Activated CD4-positive, alpha-beta T cell treated with anti-CD3 and anti-CD28 coated beads for 48 hours (primary cell): ENCODE data around the gene RBP5.
"Not testable (repeated sequence)": the region's sequence is repeated elsewhere in the genome, so short reads cannot be mapped to it uniquely, and the experiment has no call there.

Experiments
- DNase-seq: peaks from one replicate; pipeline ENCODE4 v3.0.0-alpha.2; 2020

RBP5 gene

DNA sequence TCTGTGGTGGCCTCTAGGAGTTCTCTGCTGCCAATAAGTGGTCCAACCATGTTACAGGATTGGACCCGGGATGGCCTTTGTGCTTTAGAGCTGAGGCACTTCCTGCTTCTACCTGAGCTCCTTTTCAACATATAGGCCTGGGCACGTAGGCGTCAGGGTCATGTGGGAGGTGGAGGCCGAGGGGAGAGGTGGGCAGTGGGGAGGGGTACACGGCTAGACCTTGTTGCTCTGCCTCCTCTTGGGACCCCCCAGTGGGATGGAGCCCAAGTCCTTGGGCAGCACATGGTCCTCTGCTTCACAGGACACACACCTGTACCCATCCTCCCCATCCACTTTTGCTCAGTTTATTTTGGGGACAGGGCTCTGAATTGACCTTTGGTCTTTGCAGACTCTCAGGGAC, 7.4 kb downstream of the RBP5 start:
- DNase-seq, result no peak

DNA sequence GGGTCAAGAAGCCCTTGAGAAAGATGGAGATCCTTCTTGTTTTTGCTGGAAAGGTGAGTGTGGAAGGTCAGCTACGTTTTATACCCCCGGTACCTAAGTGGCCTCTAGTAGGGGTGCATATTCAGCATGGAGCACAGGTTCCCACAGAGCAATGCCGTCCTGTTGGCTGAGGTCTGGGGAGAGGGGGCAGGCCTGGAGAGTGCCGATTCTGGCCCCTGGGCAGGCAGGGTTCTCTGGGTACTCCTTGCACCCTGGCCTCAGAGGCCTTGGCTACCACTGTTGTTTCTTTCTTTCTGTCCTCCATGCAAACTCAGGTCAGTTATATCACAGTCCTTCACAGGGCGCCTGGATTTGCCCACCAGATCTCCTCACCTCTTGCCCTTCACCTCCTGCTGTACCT, 8.5 kb downstream of the RBP5 start:
- DNase-seq, result no peak

DNA sequence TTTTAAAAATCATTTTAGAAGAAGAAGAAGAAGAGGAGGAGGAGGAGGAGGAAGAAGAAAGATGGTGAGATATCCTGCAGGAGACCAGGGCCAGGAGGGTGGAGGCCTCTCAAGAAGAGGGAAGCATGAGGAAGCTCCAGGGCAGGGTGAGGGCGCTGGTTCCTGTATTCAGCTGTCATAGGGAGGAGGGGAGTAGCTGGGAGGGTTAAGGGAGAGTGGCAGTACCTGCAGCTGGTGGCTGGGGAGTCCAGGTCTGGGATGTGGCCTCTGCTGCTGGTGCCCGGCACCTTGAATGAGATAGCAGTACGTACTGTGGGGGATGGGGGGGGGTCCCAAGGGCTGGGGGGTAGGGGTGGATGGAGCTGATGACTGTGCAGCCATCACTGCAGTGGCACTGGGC, 9.8 kb downstream of the RBP5 start:
- no peak for DNase-seq

DNA sequence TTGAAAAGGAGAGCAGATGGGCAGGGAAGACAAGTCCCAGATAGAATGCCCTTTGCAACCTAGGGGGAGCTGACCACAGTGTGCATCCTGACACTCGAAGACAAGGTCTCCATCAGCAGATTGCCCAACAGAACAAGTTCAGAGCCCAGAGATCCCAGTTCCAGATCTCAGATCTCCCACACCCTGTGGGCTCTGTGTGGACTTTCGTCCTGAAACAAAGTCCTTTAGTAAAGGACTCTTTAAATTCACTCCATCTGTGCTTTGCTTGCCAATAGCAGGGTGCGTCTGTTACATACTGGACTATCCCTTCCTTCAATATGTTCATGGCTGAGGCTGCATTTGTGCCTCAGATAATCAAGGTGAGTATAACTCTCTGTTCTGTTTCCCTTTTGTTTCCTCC, 11.0 kb downstream of the RBP5 start:
- DNase-seq, result no peak

DNA sequence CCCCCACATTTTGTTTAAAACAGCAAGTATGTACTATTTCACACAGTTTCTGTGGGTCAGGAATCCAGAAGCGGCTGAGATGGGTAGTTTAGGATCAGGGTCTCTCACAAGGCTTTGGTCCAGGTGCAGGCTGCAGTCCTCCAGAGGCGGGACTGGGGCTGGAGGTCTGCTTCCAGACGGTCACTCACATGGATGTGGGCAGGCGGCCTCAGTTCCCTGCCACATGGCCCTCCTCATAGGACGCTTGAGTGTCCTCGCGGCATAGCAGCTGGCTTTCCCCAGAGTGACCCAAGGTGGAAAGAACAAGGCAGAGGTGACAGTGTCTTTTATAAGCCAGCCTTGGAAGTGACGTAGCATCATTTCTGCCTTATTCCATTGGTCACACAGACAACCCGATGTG, 11.8 kb downstream of the RBP5 start:
- no peak for DNase-seq

DNA sequence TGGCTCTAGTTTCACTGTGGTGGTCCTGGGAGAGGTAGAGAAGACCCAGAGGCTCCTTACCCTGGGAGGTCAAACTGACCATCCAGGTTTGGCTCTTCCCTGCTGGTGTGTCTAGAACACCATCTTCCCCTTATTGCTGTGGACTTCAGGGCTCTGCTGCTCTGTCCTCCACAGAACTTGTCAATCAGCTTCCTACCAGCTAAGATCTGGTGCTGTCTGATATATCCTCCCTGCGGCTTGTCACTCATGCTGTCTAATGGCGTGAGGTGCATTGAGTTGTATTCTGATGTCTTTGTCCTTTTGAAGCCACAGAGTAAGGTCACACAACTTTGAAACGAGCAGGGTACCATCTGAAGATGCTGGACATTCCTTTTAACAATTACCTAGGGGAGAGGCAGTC, 12.5 kb downstream of the RBP5 start:
- DNase-seq, result no peak

DNA sequence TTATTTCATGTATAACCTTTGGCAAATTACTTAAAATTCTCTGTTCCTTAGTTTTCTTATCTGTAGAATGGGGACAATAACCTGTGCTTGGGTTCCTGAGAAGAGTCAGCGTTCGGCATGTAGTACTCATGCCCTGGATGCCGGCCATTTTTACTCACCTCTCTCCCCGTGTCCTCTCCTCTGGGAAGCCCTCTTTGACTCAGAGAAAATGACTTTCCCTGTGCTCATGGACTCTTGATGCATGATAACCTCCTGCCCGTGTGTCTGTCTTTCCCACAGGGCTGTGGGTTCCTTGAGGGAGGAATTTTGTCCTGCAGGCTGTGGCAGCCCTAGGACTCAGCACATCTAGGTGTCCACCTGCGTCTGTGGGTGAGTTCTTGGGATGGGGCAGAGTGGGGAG, 13.8 kb downstream of the RBP5 start:
- no peak for DNase-seq

DNA sequence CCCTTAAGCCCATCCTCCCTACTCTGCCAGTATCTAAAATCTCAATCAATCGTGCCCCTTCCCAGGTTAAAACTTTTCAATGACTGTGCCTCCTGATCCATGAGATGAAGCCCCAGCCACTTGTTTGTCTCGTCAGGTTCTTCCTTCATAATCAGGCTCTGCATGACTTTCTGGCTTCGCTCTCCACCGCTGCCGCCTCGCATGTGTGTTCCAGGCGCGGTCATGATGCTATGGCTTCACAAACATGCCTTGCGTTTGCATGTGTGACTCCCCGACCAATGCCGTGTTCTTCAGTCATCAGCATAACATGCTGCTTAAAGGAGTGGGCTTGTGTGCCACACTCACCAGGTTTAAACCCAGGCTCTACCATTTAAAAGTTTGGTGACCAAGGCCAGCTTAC, 14.7 kb downstream of the RBP5 start:
- DNase-seq, result no peak

DNA sequence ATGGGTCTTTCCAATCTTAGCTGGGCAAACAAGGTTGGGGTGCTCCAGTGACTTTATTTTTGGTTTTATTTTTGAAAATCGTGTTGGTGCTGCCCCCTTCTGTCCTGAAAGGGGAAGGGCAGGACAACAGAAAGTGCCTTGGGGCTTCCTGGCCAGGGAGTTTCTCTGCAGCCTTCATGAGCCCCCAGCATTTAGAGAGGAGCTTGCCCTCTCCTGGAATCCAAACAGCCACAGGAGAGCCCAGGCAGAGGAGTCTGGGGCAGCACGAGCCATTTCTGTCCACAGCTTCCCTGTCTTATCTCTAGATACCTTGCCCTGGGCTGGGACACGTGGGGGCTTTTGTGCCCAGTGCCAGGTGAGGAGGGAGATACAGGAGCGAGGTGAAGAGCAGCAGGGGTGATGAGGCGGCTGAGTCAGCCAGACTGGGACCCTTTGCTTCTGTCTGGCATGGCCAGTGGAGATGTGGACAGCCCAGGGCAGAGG, 15.3 kb downstream of the RBP5 start:
- DNase-seq, result peak; percentile 42

DNA sequence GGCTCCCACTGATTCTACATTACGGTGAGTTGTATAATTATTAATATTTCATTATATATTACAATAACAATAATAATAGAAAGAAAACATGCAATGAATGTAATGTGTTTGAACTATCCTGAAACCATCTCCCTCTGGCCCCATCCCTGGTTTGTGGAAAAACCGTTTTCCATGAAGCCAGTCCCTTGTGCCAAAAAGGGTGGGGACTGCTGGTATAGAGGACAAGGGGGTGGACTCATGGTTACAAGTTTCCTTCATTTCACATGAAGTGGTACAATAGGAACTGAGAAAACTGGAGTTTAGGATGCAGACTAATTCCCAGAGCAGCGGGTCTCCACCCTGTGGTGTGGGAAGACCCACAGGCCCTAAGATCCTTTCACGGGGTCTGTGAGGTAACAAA, 16.6 kb downstream of the RBP5 start:
- DNase-seq, result no peak

DNA sequence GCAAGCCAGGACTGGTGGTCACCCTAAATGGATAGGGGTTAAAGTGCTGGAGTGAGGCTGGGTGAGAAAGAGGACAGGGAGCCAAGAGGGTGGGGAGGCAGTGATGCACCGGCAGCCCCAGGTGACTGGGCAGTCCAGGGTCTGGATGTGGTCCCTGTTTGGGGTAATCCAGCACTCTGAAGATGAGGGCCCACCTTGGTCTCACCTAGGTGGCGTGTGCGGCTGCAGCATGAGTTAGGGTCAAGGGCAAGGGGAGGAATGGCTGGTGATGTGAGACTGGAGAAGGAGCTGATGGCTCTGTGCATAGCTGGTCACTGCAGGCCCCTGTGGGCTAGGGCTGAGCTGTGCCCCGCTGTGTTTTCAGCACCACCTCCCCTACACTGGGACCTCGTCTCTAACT, 18.0 kb downstream of the RBP5 start:
- DNase-seq, result no peak

DNA sequence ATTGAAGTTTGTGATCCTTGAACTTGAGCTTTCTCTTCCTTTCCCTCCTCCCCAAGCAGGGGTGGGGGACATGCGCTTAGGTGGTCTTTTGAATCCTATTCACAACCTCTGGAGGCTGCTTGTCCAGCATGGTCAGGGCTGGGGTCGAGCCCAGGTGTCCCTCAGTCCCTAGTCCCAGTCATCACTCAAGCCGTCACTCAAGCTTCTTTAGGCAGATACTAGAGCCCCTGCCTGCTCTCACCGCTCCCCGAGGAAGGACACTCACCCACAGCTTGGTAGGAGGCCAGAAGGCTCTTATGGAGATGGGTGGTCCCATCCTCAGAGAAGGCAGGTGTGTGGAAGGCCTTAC, 19.1 kb downstream of the RBP5 start:
- no peak for DNase-seq

DNA sequence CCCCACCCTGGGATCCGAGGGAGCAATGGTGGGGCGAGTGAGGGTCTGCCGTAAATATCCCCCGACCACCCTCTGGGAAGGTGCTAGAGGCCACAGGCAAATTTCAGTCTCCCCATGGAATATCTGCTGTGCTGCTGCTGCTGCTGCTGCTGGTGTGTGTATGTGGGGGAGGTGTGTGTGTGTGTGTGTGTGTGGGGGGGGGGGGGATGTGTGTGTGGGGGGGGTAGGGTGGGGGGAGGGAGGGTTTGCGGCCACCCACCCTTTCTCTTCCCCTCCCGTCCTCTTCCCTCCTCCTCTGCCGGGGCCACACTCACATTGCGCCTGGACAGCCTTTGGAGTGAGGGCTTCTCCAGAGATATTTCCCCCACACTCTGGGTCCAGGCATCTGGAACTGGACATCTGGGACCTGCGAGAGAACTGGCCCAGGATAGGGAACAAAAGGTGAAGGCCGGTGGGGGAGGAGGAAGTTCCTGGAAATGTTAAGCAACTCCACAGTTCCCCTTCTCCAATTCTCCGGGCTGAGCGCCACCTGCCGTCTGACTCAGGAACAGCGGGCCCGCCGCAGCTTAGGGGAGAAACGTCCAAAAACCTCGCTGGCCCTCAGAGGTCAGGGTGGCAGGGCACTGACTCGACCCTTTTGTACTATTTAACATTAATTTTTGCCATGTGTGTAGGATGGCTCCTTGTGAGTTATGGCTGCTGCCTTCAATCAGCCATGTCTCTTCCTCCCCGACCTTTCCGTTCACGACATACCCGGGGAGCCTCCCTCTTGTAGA, 19.7 kb downstream of the RBP5 start, which contains the start of gene C1RL:
Gene C1RL (minus strand): TSS at position 419 of the 776 bp plus-strand sequence. CDS start 34 bp downstream, at position 385.
- peak; percentile 90 for DNase-seq

DNA sequence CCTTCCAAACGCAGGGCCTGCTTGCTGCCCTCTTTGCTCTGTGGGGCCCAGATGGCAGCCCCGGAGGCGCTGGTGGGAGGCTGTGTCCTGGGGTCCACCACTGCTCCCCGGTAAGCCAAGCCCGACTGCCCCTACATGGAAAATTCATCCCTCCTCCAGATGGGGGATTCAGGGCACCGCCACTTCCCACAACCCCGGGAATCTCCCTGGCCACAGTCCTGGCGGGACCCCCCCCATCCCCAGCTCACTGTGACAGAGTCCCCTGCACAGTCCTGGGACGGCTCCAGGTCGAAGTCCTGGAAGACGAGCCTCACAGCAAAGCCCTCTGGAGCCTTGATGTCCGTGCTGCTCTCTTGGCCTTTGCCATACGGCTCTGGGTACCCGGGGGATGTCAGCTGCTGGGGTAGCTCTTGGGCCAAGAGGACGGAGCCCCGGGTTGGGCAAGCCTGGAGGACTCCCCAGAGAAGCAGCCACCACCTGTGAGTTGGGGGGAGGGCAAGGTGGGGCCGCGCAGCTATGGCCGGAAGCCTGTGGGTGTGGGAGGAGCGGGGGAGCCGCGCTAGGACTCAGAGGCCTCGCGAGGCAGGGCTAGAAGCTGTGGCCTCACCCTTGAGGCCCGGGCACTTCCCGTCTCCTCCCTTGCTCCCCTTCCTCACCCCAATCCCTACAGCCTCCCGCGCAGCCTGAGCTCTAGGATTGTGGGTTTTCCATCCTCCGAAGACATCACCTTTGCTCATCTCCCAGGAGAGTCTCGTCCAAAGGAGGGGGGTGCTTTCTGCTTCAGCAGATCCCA, 20.5 kb downstream of the RBP5 start:
- DNase-seq, result peak; percentile 86

DNA sequence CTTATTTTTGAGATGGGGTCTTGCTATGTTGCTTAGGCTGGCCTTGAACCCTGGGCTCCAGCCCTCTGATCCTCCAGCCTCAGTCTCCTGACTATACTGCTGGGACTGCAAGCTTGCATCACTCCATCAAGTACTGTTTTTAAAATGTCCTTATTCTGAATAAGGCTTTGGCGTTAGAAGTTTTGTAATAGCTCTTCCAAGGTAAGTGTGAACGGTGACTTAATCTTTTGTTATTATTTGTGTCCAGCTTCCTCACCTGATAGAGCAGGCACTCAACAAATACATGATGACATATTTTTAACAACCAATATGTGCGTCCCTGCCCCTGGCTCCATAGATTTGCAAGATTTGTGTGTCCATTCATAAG, 21.1 kb downstream of the RBP5 start:
- DNase-seq, result no peak

DNA sequence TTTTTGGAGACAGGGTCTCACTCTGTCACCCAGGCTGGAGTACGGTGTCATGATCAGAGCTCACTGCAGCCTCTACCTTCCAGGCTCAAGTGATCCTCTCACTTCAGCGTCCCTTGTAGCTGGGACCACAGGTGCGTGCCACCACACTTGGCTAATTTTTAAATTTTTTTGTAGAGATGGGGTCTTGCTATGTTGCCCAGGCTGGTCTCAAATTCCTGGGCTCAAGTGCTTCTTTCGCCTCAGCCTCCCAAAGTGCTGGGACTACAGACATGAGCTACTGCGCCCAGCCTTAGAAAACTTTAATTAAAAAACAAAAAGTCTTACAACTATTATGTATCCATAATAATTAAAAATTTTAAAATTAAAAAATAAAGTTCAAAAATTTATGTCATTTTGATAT, 21.5 kb downstream of the RBP5 start:
- DNase-seq, result not testable (repeated sequence)

DNA sequence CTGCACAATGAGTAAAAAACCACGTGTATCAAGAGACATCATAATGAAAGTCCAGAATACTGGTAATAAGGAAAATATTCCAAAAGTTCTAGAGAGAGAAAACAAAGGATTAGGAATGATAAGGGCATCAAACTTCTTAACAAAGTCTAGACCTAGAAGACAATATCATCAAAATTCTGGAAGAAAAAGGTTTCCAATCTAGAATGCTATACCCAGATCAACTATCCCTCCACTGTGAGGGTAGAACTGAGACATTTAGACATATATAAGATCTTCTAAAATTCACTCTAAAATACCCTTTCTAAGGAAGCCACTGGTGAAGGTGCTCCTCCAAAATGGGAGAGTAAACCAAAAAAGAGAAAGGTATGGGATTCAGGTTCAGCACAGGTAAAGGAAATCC, 22.6 kb downstream of the RBP5 start:
- no peak for DNase-seq

DNA sequence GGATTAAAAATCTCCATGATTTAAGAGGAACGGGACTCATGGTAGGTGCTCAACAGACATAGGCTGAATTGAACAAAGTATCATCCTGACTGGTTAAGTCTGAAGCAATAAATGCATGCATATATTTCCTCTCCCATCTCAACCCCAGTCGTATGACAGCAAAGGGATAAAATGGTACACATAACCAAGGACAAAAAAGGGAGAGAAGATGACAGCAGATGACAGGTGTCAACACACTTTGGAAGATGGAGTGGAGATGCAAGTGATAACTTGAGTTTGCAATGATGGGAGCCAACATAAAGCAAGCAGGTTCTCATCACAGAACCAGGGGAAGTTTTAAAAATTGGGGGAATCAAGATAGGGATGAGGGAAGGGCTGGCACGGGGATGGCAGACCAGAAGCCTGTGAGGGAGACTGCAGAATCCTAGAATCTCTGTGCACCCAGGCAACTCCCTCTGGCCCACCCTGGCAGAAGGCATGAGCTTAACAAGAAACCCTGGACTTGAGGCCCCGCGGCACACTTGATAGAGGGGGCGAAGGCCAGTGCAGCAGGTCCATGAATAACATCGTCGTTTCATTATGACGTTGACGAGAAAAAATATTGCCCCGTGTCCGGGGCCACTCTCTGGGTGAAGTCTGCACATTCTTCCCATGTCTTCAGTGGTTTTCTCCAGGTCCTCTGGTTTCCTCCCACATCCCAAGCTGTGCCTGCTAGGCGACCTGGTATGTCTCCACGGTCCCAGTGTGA, 24.7 kb downstream of the RBP5 start:
- no peak for DNase-seq

DNA sequence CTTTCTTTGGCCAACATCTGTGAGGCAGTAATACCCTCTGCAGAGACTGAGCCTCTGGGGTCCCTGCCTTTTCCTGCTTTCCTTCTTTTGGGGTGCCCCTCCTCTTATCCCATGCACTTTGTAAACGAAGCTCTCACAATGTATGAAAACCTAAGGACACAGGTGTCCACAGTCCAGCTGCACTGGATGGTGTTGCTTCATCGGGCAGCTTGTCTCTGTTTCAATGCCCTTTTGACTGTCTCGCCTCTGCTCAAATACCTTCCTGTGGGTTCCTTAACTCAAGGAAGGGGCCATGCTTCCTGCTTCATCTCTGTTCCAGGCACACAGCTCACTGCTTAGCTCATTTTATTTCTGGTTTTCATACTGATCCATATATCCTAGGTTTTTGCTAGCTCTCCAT, 26.1 kb downstream of the RBP5 start:
- no peak for DNase-seq

DNA sequence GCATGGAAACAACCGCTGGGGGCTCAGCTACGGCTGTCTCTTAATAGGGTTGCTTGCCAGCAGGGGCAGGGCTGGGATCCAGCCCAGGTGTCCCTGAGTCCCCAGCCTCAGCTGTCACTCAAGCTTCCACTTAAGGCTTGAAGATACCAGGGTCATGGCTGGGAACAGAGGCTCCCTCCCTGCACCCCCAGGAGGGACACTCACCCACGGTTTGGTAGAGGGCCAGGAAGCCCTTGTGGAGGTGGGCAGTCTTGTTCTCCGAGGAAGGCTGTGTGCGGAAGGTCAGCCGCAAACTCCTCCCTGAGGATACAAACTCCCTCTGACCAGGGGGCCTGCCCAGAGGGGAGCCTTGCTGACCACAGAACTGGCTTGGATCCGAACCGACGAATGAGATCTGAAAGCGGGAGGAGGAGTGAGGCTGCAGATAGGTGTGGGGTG, 27.0 kb downstream of the RBP5 start:
- no peak for DNase-seq

DNA sequence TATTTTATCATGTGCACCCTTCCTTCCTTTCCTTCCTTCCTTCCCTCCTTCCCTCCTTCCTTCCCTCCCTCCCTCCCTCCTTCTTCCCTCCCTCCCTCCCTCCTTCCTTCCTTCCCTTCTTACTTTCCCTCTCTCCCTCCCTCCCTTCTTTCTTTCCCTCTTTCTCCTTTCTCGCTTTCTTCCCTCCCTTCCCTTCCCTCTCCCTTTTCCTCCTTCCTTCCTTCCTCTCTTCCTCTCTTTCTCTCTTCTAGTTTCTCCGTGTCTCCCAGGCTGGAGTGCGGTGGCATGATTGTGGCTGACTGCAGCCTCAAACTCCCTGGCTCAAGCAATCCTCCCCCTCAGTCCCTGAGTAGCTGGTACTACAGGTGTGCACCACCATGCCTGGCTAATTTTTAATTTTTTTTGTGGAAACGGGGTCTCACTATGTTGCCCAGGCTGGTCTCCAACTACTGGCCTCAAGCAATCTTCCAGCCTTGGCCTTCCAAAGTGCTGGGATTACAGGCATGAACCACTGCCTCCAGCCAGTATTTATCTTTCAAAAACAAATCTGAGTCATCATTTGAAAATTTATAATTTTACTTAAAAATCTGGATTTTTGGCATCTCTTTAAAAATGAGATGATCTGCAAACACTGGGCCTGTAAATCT, 27.5 kb downstream of the RBP5 start:
- DNase-seq, result no peak

DNA sequence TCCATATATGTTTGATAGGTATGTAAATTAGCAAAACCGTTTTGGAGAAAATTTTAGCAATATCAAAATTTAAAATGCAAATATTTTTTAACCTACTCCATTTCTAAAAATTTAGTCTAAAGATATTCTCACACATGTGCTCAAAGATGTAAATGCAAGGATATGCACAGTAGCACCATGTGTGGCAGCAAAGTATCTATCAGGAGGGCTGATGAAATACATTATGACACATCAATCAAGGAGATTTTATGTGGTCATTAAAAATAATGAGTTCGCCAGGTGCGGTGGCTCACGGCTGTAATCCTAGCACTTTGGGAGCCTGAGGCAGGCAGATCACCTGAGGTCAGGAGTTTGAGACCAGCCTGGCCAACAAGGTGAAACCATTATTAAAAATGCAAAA, 28.4 kb downstream of the RBP5 start:
- DNase-seq, result no peak
